GM21360 (cell line): ENCODE results near the gene ZNF428.
"Not testable (repeated sequence)": the region's sequence is repeated elsewhere in the genome, so short reads cannot be mapped to it uniquely, and the experiment has no call there.

ENCODE experiments used
- ATAC-seq: cut with Tn5 transposase; IDR thresholded peaks from one replicate; pipeline ENCODE4 v1.9.1; 2021; ENCODE audit warnings: mild to moderate bottlenecking, moderate library complexity; ENCODE audit not compliant: unreplicated experiment

Gene ZNF428

DNA sequence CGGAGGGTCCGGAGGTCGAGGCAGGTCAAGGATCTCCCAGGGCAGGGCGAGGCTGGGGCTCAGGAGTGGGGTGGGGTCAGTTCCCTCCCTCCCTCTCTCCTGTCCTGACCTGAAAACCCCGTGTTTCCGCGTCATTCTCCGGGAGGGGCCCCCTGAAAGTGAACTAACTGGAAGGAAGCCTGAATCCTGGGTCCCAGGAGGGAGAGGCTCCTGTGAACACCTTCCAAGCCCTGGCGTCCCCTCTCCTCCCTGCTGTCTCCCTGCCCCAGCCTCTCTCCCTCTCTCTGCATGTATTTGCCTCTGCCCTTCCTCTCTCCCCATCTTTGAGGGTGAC is 21.0 kb upstream of the ZNF428 start:
- no peak for ATAC-seq

DNA sequence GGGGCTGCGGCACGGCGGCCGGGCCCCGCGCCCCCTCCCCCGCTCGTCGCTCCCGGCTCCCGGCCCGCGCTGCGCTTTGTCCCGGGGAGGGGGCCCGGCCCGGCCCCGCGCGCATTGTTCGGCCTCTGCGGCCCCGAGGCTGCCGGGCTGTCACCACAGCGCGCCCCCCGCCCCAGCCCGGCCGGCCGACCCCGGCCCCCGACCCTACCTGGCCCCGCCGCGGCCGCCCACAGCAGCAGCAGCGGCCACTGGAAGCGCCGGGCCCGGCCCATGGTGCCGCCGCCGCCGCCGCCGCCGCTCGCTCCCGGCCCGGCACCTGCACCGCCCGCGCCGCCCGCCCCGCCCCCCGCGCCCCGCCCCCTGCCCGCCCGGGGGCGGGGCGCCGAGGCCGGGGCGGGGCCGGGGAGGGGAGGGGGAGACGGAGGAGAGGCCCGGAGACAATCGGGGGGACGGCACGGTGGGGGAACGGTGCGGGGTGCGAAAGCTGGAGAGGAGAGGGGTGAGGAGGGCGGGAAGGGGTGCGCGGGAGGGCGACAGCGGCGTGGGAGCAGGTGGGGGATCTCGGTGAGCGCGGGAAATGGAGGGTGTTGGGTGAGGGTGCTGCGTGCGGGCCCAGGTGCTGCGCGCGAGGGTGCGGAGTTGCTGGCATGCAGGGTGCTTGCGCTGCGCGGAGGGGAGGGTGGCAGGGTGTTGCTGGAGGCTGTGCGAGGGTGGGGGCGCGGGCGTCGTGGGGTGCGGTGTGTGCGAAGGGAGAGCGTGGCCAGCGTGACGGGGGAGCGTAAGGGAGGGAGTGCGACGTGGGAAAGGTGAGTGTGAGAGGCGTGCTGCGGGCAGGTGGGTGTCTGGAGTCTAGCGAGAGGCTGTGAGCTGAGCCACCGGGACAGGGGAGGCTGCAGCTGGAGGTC is 20.3 kb upstream of the ZNF428 start, which contains the start of gene CADM4:
TSS of gene CADM4 (minus strand) at position 332 of the 905 bp plus-strand sequence. CDS start at position 272, 60 bp downstream.
- ATAC-seq, result no peak

DNA sequence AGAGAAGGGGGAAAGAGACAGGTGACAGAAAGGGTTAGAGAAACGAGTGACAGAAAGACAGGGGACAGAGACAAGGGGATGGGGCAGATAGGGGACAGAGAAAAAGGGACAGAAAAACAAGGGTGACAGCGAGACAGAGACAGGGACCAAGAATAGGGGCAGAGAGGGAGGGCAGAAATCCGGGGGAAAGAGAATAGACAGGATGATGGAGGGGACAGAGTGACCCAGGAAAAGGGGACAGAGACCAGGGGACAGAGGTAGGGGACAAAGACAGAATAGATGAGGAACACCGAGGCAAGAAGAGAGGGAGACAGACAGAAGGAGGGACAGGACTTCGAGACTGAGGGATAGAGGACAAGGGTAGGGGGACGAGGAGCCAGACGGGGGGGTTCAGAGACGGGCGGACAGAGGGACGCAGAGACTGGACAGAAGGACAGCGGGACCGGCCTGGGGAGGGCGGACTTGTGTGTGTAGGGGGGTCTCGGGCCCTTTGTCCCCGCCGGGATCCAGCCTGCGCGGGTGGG is 19.6 kb upstream of the ZNF428 start:
- no peak for ATAC-seq

DNA sequence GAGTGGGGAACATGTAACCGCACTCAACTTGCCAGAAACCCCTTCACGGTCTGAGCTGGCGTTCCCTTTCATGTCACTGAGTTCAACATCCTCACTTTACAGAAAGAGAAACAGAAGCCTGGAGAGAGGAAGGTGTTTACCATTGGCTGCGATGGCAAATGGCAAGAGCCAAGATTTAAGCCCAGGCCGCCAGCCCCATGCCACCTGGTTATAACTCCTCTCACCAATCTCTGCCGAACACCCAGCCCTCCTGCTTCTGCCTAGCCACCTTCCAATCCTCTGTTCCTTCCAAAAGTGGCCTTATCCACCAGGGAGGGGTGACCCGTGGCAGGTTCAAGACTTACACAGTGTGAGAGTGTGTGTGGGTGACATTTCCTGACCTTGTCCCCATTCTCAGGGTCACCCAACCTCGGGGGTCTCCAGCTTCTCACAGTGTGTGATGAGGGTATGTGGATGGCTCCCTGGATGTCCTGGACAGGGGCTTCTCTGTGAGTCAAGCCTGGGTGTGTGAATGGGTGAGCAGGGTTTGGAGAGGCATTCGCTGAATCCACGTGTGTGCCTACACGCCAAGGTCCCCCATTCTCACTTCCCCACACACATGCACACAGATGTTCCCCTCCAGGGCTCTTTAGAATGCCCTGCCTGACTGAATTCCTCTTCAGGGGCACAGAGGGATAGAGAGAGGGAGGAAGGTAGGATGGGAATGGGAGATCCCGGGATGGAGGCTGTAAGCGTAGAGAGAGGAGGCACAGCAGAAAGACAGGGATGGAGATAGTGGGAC is 19.0 kb upstream of the ZNF428 start:
- ATAC-seq, result no peak

DNA sequence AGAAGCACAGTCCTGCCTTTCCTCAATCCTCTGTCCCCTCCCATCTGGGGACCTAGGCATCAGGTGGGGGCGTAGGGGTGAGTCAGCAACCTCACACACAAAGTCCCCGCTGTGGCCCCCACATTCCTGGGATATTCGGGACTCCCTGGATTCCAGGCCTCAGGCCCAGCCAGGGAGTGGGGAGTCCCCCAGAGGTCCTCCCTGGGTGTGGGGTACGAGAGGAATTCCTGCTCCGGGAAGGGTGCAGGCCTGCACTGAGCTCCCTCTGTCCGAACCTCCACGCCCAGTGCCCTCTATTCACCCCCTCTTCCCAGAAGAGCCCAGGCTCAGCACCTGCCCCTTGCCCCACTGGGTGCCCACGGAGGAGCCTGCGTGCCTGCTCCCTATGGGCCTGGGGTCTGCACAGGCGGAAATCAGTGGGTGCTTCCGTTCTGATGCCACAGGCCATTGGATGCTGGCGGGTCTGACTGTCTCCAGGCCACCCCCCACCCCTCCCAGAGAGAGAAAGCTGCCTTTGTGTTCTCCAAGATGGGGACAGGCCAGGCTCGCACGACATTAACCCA is 16.8 kb upstream of the ZNF428 start:
- ATAC-seq, result no peak

DNA sequence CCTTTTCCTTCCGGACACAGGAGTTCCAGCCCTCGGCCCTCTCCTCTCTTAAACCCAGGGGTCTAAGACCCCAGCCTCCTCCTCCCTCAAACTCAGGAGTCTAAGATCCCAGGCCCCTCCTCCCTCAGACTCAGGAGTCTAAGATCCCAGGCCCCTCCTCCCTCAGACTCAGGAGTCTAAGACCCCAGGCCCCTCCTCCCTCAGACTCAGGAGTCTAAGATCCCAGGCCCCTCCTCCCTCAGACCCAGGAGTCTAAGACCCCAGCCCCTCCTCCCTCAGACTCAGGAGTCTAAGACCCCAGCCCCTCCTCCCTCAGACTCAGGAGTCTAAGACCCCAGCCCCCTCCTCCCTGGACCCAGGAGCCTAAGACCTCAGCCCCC is 16.1 kb upstream of the ZNF428 start:
- ATAC-seq, result not testable (repeated sequence)

DNA sequence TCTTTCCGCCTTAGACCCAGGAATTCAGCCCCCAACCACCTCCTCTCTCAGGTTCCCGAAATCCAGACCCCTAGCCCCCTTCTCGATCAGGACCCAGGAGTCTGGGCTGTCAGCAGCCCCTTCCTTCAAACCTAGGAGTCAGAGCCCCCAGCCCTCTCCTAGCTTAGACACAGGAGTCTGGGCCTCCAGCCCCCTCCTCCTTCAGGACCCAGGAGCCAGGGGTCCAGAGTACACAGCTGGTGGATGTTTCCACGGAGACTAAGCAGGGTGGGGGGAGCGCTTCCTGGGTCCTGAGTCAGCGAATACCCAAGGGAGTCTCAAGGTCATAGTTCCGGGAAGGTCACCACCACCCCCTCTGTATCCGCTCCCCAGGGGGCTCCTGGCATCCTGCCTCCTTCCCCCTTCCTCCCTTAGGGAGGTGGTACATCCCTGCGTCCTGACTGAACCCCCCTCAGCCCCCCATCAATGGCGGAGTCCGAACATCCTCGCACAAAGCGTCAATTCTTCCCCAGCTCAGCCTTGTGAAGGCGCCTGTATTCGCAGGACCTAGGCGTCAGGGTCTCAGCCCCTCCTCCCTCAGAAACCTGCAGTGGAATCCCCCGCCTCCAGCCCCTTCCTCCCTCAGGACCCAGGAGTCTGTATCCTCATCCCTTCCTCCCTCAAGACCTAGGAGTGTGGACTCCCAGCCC is 15.6 kb upstream of the ZNF428 start:
- ATAC-seq, result no peak

DNA sequence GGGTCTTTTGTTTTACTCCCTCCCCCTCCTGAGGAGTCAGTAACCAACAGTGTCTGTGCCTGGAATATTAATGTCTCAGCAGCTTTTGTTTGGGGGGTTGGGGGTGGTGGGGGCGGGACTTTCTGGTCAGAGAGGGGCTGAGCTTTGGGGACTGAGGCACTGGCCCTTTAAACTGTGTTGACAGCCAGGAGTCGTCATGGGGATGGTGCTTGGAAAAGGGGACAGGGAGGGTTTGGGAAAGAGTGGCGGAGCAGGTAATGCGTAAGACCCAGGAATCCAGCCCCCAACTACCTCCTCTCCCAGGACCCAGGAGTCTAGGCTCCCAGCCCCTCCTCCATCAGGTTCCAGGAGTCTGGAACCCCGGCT is 15.1 kb upstream of the ZNF428 start:
- no peak for ATAC-seq

DNA sequence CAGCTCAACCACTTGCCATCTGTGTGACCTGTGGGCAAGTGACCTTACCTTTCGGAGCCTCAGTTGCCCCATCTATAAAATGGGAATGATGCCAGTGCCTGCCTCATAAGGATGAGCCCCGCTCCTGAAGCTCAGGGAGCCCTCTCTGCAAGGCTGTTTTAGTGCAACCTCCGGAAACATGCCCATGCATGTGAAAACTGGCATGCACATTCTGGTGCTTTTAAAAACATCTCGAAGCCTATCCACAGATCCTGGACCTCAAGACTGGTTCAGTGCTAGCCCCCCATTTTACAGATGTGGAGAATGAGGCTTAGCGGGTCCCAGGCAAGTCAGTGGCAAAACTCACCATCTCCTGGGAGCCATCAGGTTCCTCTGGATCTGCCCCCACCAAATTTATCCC is 14.6 kb upstream of the ZNF428 start:
- ATAC-seq, result no peak

DNA sequence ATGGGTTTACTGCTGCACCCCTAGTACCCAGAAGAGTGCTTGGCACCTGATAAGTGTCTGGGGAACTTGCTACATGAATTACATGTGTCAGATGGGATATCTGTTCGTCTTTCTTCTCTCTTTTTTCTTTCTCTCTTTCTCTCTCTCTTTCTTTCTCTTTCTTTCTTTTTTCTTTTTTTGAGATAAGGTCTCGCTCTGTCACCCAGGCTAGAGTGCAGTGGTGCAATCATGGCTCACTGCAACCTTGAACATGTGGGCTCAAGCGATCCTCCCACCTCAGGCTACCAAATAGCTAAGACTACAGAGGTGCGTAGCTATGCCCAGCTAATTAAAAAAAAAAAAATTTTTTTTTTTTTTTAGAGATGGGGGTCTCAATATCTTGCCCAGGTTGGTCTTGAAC is 14.1 kb upstream of the ZNF428 start:
- ATAC-seq, result no peak

DNA sequence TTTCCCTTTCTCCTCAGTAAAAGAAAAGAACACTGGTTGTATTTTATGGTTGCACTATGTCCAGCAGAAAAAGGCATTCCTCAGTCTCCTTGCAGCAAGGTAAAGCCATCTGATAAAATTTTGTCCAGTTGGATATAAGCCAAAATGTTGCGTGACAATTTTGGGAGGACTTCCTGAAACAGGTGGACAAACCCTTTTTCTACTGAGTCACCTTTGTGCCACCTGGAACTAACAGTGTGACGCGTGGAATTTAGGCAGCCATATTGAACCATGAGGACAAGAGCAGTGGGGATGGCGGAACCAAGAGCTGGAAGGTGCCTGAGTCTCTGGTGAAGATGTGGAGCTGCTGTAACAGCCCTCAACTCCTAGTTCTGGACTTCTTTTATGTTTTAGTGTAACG is 12.1 kb upstream of the ZNF428 start:
- no peak for ATAC-seq

DNA sequence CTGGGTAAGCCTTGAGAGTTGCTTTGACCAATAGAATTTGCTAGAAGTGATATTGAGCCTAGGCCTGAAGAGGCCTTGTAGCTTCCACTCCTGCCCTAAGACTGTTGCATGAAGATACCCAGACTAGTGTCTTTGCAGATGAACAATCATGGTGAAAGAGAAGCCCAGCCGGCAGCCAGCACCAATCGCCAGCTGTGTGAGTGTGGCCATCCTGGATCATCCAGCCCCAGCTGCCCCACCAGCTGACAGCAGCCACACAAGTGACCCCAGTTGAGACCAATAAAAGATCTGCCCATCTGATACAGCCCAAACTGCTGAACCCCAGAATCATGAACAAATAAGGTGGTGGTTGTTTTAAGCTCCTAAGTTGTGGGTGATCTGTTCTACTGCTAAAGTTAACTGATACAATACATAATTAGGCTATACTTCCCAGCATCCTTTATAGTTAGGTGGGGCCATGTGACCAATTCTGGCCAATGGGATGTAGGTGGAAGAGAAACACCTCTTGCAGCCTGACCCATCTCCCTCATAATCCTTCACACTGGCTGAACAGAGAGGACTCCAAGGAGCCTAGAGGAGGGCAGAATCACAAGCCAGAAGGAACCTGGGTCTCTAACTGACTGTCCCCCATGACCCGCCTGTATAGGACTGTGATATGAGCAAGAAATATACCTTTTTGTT is 9.4 kb upstream of the ZNF428 start:
- no peak for ATAC-seq

DNA sequence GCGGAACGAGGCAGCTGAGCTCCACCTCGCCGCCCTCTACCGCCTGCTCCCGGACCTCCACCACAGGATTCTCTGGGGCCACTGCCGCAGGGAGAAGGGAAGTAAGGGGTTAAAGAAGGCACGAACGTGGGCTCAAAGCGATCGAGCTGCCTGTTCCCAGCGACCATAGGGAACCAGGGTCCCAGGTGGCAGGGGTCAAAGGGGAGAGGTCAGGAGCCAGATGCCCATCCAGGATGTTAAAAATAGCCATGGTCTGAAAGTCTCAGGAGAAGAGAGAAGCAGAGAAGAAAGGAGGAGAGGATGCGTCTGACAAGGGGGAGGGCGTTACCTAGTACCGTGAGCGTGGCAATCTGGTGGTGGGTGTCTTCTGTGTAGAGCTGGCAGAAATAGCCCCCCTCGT is 7.4 kb upstream of the ZNF428 start:
- no peak for ATAC-seq

DNA sequence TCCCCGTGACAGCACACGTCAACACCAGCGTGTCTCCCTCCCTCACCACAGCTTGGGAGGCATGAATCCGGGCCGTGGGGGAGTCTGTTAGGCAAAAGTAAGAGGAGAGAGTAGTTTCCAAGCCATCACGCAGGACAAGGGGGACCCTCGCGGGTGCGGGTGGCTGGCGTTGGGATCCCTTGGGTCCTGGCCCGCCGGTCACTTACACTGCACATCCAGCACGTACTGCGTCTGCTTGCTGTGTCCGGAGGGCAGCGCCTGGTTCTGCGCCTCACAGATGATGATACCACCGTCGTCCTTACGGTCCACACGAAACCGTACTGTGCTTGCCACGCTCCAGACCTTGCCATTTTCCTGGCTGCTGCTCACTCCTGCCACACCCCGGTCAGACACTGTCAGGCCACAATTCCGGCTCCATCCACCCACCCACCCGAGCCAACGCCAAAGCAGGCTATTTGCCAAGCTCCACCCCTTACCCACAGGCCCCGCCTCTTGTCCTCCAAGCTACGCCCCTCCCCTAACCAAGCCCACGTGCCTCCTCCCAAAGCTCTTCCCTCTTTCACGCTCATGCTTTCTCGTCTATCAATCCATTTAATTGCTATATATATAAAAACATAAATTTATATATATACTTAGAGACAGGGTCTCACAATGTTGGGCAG is 6.6 kb upstream of the ZNF428 start:
- ATAC-seq, result no peak

DNA sequence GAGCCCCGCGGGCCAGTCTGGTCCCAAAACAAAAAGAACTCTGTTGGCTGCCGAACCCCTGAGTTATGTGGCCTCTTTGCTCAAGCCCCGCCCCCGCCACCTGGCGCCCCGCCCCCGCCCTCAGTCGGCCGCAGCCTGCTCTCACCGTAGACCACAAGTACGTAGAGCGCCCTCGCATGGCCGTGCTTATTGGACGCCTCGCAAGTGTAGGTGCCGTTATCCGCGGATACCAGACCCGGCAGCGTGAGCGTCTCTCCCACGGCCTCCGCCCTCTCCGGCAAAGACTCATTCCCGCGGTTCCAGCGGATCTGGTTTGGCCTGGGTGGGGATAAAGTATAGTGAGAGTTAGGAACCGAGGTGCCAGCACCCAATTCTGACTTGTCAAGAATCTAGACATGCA is 5.5 kb upstream of the ZNF428 start:
- ATAC-seq, result no peak

DNA sequence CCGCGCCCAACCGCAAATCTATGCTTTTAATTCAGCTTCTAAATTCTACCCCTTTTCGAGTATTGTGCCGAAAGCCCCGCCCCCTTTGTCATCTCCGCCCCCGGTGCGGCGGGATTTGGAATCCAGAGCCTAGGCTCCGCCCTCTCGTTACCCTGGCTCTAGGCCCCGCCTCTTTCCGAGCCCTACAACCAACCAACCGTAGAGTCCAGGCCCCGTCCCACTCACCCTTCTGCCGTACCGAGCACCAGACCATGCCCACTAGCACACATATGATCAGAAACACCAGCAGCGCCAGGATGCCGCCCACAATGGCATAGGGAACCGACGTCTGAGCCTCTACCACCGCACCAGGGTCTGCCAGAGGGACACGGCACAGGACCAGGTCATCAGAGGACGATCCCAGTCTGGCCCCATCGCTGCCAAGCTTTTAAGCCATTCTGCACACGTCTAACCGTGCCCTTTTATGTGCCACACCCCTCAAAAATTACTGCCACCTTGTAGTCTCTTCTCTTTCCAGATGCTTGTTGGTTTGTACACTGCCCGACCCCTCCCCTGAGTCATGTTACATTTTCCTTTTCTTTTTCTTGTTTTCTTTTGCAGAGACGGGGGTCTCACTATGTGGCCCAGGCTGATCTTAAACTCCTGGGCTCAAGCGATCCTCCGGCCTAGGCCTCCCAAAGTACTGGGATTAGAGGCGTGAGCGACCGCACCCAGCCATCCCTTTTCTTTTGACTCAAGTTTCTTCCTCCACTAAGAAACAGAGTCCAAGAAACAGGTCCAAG is 4.7 kb upstream of the ZNF428 start:
- no peak for ATAC-seq

DNA sequence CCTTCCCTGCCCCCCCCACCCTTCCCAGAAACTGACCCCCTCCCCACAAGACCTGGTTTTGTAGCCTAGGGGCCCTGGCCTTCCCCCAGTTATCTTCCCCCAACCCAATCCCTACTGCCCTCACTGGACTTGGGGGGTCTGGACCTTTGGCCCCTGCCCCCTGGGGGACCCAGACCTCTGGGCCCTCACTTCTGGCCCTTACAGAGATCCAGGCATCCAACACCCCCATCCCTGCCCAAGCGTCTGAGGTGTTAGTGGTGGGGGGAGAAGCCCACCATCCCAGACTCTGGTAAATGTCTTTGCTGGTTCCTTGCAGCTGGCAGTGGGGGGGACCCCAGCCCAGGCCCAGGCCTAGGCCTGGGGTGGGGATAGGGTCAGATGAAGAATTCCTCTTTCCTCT is 3.5 kb upstream of the ZNF428 start:
- no peak for ATAC-seq

DNA sequence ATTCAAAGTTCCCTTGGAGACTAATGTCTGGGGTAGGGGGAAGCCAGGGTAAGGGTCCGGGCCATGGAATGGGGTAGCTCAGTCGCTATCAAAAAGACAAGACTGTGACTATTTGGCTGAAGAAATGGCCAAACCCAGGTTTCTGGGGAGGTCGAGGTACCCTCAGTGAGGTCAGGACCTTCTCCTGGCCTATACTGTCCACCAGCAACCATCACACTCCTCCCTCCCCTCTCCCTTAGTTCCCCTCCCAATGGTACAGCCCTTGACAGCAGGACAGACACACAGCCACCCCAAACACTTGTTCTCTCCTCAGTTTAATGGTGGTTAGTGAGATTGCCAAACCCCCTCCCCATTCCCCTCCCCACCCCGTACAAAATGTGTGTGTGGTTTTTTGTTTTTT is 2.6 kb upstream of the ZNF428 start:
- no peak for ATAC-seq
